Activated T-cell treated with anti-CD3 and anti-CD28 coated beads, Interleukin-2, amount 50 U/mL, for 72 hours (primary cell): ENCODE measurements around the gene ATG7. TPM values are rescaled to one million over a fixed set of nuclear protein-coding genes. Genes with fewer than 3 reads are reported as not detected.
A peak's percentile ranks its signal among the peaks of the same experiment; 100 is the strongest.

Source experiments
- ATAC-seq, 2 donors: fragments of 150-1000 bp; cut with Tn5 transposase; replicated peaks in 1 of 2; 2 replicates each; pipeline ENCODE4 v1.10.0; 2021; ENCODE audit warnings: moderate library complexity in 2 of 2, mild to moderate bottlenecking in 1 of 2
- DNase-seq, 2 donors: peaks; one replicate each; pipeline ENCODE4 v3.0.0; 2021 to 2022; ENCODE audit warnings: mixed read lengths in 1 of 2
- H3K27ac Mint-ChIP-seq: one replicate; pipeline ENCODE4 v1.8.0; 2022; ENCODE audit warnings: mild to moderate bottlenecking, moderate library complexity, mixed read lengths
- H3K27me3 Mint-ChIP-seq: one replicate; pipeline ENCODE4 v1.8.0; 2022; ENCODE audit warnings: low read depth, mixed read lengths
- H3K36me3 Mint-ChIP-seq, 2 donors: one replicate each; pipeline ENCODE4 v1.8.0; 2022; ENCODE audit warnings: mixed read lengths in 2 of 2, mild to moderate bottlenecking in 1 of 2; ENCODE audit not compliant: insufficient read depth in 2 of 2
- H3K4me1 Mint-ChIP-seq: one replicate; pipeline ENCODE4 v1.8.0; 2022; ENCODE audit warnings: low read depth, mixed read lengths
- H3K4me3 Mint-ChIP-seq, 2 donors: one replicate each; pipeline ENCODE4 v1.8.0; 2022; ENCODE audit warnings: mild to moderate bottlenecking in 2 of 2, mixed read lengths in 2 of 2, moderate library complexity in 2 of 2
- H3K9me3 Mint-ChIP-seq, 2 donors: one replicate each; pipeline ENCODE4 v1.8.0; 2022; ENCODE audit warnings: mixed read lengths in 2 of 2
- total RNA-seq, 2 donors: library from RNA; stranded (reverse); gene quantifications; one replicate each; pipeline ENCODE4 v1.2.3, GENCODE V29; 2022

Gene ATG7
- total RNA-seq, 2 donors from 2014 or later: 29.7 to 38.2 TPM

DNA sequence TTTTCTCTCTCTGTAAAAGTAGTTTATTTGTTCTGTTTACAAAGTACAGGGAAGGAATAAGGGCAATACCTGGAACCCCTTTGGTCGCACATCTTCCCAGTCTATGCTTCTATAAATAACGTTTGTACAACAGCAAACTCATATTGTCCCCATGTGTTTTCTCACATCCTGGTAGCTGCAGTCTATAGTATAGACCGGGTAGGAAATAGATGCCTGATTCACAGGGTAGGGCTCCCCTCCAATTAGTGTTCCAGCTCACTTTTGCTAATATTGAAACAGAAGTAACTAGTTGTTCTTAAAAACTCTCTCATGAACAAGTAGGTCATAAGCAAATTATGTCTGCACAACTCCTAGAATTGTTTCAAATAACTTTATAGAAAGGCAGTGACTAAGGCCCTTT is 17.7 kb downstream of the ATG7 start:
- H3K4me1 Mint-ChIP-seq: peaks cover 52% of the 10 kb centered on the region
- H3K36me3 Mint-ChIP-seq: peaks cover 0 to 8% of the 10 kb centered on the region in 2 donors
- peak overlapping the region; percentile 56 to 81 for H3K4me3 Mint-ChIP-seq
- ATAC-seq (peak in 1 of 2 donors; percentile 46), DNase-seq (no peak)
- H3K27me3 Mint-ChIP-seq: no peaks in the 10 kb centered on the region
- H3K27ac Mint-ChIP-seq: peak overlapping the region; percentile 94
- H3K9me3 Mint-ChIP-seq: no peaks in the 10 kb centered on the region

DNA sequence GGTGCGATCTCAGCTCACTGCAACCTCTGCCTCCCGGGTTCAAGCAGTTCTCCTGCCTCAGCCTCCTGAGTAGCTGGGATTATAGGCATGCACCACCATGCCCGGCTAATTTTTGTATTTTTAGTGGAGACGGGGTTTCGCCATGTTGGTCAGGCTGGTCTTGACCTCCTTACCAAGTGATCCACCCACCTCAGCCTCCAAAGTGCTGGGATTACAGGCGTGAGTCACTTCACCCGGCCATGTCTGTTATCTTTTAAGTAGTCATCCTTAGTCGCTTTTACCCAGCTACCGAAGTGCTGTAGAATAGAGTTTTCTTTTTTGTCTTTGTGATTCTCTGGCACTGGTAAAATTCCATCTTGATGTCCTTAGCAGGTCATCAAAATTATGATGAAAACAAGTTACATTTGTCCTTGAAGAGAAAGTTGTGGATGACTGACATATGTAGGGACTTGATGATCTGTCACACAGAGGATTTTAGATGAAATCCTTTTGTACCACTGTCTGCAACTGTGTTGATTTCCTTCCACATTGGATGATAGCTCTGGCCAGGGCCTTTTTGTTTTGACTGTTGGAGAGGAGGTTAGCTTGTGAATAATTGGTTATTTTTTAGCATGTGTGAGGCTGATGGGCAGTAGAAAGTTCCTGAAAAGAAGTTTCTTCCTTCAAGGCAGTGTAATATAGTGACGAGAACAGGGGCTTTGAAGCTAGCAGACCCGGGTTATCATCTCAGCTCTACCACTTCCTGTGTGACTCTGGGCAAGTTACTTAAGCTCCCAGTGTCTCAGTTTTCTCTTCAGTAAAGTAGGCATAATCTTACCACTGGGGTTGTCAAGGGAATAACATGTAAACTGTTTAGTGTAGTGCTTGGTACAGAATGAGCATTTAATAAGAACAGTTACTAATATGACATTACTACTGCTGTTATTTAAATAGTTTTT is 18.8 kb downstream of the ATG7 start:
- Mint-ChIP-seq H3K4me1 (peaks cover 52% of the 10 kb centered on the region), H3K27me3 (no peaks in the 10 kb centered on the region), H3K9me3 (no peaks in the 10 kb centered on the region), H3K27ac (peak overlapping the region; percentile 94), H3K36me3 (peaks cover 0 to 8% of the 10 kb centered on the region in 2 donors), H3K4me3 (peak overlapping the region; percentile 51 to 81)
- peak in 1 of 2 donors; percentile 30 for DNase-seq
- peak; percentile 82 to 85 for ATAC-seq

- no peaks in the 10 kb centered on the region for H3K9me3 Mint-ChIP-seq
- peak overlapping the region; percentile 94 for H3K27ac Mint-ChIP-seq
- ATAC-seq: no peak
- H3K4me3 Mint-ChIP-seq: peak overlapping the region; percentile 51 to 81
- no peak for DNase-seq
- H3K4me1 Mint-ChIP-seq: peaks cover 52% of the 10 kb centered on the region
- H3K36me3 Mint-ChIP-seq: peaks cover 0 to 8% of the 10 kb centered on the region in 2 donors
- no peaks in the 10 kb centered on the region for H3K27me3 Mint-ChIP-seq
Measured at GRCh38 chr3:11291808-11292207, 19.6 kb downstream of the ATG7 start.

DNA sequence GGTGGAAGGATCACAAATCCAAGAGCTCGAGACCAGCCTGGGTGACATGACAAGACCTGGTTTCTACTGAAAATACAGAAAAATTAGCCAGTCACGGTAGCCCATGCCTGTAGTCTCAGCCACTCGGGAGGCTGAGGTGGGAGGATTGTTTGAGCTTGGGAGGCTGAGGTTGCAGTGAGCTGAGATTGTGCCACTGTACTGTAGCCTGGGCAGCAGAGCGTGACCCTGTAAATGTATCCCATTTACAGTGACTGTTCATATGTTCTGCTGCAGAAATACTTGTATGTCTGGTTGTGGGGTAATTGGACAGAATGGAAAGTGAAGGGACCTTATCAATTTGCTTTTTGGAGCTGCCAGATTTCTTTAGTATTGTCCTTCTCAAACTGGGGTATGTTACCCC is 24.9 kb downstream of the ATG7 start:
- Mint-ChIP-seq H3K27me3 (no peaks in the 10 kb centered on the region), H3K4me1 (peaks cover 25% of the 10 kb centered on the region), H3K4me3 (no peak overlapping the region), H3K9me3 (no peaks in the 10 kb centered on the region), H3K36me3 (peaks cover 2 to 22% of the 10 kb centered on the region in 2 donors), H3K27ac (no peak overlapping the region)
- ATAC-seq (no peak), DNase-seq (no peak)

- peak overlapping the region in 1 of 2 donors; percentile 49 for H3K4me3 Mint-ChIP-seq
- DNase-seq: peak in 1 of 2 donors; percentile 4
- H3K9me3 Mint-ChIP-seq: peaks cover 0 to 2% of the 10 kb centered on the region in 2 donors
- H3K27ac Mint-ChIP-seq: peak overlapping the region; percentile 89
- peak; percentile 78 to 90 for ATAC-seq
- peaks cover 37% of the 10 kb centered on the region for H3K4me1 Mint-ChIP-seq
- no peaks in the 10 kb centered on the region for H3K27me3 Mint-ChIP-seq
- H3K36me3 Mint-ChIP-seq: peaks cover 5 to 34% of the 10 kb centered on the region in 2 donors
Measured at GRCh38 chr3:11300970-11301369, 28.8 kb downstream of the ATG7 start.

DNA sequence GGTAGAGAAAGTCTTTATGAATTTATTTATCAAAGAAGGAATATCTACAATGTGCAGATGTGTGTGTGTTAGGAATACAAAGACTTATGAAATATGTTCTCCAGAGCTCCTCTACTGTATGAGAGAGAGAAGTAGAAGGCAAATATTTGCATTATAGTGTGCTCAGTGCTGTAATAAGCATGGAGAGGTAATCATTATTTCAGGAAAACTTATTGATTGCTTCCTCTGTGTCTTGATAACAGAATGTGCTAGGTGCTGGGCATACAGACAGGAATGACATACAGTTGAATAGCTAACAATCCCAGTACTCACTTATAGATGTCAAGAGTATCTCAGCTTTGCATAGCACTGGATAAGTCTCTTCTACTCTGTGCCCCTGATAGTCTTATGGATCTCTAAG is 30.2 kb downstream of the ATG7 start:
- peak overlapping the region; percentile 56 for H3K27ac Mint-ChIP-seq

DNA sequence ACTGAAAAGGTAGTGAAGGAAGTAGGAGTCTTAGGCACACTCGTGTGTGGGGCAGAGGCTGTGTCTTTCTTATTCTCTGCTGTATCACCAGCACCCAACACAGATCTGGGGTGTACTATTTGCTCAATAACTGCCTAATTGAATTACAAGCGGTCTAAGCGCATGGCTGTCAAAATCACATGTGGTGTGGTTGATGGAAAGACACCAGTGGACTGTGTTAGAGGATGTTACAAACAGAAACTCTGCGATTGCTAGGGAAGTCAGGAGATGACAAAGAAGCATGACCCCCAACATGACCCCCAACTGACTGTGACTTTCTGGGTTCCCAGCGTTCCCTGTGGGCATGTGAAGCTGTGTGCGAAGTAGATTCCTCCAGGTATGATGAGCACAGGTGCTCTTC is 32.0 kb downstream of the ATG7 start:
- Mint-ChIP-seq H3K4me1 (peaks cover 48% of the 10 kb centered on the region), H3K27ac (no peak overlapping the region), H3K4me3 (no peak overlapping the region), H3K36me3 (peaks cover 16 to 44% of the 10 kb centered on the region in 2 donors), H3K27me3 (no peaks in the 10 kb centered on the region), H3K9me3 (peaks cover 0 to 2% of the 10 kb centered on the region in 2 donors)
- DNase-seq: no peak
- no peak for ATAC-seq

More for the DNA sequence above, 30.2 kb downstream of the ATG7 start:
- H3K4me1 Mint-ChIP-seq: peaks cover 46% of the 10 kb centered on the region
- DNase-seq: no peak
- H3K9me3 Mint-ChIP-seq: peaks cover 0 to 2% of the 10 kb centered on the region in 2 donors
- peaks cover 6 to 34% of the 10 kb centered on the region in 2 donors for H3K36me3 Mint-ChIP-seq
- no peaks in the 10 kb centered on the region for H3K27me3 Mint-ChIP-seq
- no peak overlapping the region for H3K4me3 Mint-ChIP-seq
- no peak for ATAC-seq

- peak overlapping the region; percentile 14 for H3K27ac Mint-ChIP-seq
- no peak overlapping the region for H3K4me3 Mint-ChIP-seq
- peaks cover 43% of the 10 kb centered on the region for H3K4me1 Mint-ChIP-seq
- H3K36me3 Mint-ChIP-seq: peaks cover 18 to 44% of the 10 kb centered on the region in 2 donors
- peaks cover 0 to 2% of the 10 kb centered on the region in 2 donors for H3K9me3 Mint-ChIP-seq
- DNase-seq (no peak), ATAC-seq (no peak)
- no peaks in the 10 kb centered on the region for H3K27me3 Mint-ChIP-seq
Measured at GRCh38 chr3:11305509-11305908, 33.3 kb downstream of the ATG7 start.

DNA sequence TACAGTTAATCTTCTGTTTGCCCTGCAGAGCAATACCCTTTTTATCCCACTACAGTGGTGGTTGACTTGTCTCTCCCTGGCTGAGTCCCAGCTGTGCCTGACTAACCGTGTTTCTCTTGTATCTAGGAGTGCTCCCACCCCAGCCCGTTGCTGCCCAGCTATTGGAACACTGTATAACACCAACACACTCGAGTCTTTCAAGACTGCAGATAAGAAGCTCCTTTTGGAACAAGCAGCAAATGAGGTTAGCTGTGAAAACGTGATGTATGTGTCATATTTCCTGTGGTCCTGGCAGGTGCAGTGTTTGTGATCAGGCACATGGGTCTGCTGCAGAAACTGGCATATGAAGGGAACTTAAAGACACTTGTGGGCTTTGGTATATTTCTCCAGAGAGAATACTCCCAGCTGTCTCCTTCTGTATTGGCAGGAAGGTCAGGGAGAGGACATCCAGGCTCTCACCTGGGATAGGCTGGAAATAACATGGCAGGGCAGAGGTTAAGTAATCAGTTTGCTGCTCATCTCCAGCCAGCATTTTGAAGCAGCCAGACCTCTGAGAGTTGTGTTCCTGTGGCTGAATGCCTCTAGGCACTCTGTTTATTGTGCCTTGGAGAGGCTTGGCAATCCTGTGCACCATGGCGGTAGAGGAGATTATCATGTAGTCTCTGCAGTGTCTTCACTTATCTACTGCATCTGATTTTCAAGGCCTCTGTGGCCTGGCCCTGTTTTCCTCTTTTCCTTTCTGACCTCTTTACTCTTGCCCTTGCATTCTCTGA is 34.8 kb downstream of the ATG7 start:
- H3K27ac Mint-ChIP-seq: no peak overlapping the region
- ATAC-seq (peak; percentile 92 to 95), DNase-seq (peak; percentile 32 to 39)
- no peaks in the 10 kb centered on the region for H3K27me3 Mint-ChIP-seq
- H3K36me3 Mint-ChIP-seq: peaks cover 16 to 51% of the 10 kb centered on the region in 2 donors
- peak overlapping the region; percentile 24 to 50 for H3K4me3 Mint-ChIP-seq
- peaks cover 0 to 2% of the 10 kb centered on the region in 2 donors for H3K9me3 Mint-ChIP-seq
- peaks cover 34% of the 10 kb centered on the region for H3K4me1 Mint-ChIP-seq

DNA sequence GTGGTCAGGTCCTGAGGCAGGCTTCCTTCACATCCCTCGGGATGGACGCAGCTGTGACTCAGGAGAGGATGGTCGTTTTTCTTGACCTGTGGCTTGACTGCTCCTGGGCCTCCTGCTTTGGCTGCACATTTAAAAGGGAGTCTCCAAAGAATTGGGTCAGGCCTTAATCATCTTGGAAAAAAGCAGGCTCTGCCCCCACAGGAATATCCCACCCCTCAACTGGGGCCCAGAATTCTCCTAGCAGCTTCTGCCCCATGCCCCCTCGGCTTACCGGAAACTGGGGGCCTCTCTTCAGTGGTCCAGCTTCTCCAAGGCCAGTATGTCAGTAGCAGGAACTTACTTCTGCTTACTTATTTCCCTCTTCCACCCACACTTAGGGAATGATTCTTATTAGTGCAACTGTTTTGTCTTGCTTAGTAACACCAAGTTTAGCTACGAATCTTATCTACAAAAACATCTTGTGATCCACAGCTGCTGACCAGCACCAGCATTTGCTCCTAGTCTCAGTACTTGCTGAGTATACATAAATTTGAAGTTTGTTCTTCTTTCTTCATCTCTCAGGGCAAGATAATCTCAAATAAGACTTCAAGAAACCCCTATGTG is 35.7 kb downstream of the ATG7 start:
- Mint-ChIP-seq H3K4me3 (no peak overlapping the region), H3K27me3 (no peaks in the 10 kb centered on the region), H3K27ac (no peak overlapping the region), H3K36me3 (peaks cover 16 to 50% of the 10 kb centered on the region in 2 donors), H3K9me3 (peaks cover 0 to 2% of the 10 kb centered on the region in 2 donors), H3K4me1 (peaks cover 34% of the 10 kb centered on the region)
- DNase-seq (no peak), ATAC-seq (no peak)

- H3K9me3 Mint-ChIP-seq: no peaks in the 10 kb centered on the region
- H3K27ac Mint-ChIP-seq: no peak overlapping the region
- peaks cover 13 to 47% of the 10 kb centered on the region in 2 donors for H3K36me3 Mint-ChIP-seq
- H3K27me3 Mint-ChIP-seq: no peaks in the 10 kb centered on the region
- ATAC-seq: no peak
- no peak overlapping the region for H3K4me3 Mint-ChIP-seq
- peaks cover 28% of the 10 kb centered on the region for H3K4me1 Mint-ChIP-seq
- DNase-seq: no peak
Measured at GRCh38 chr3:11310258-11310657, 38.1 kb downstream of the ATG7 start.

- Mint-ChIP-seq H3K27ac (no peak overlapping the region), H3K36me3 (peaks cover 20 to 53% of the 10 kb centered on the region in 2 donors), H3K9me3 (no peaks in the 10 kb centered on the region), H3K4me3 (no peak overlapping the region), H3K27me3 (no peaks in the 10 kb centered on the region), H3K4me1 (peaks cover 9% of the 10 kb centered on the region)
- DNase-seq (no peak), ATAC-seq (no peak)
Measured at GRCh38 chr3:11312166-11312565, 40.0 kb downstream of the ATG7 start.
